ENCODE measurements around the gene RNF207. TPM values are rescaled to one million over a fixed set of nuclear protein-coding genes. Genes with fewer than 3 reads are reported as not detected.

The RNF207 gene
- total and polyA plus RNA-seq, 2 of the 8 experiments (the other 6 are each of a cell fraction or from before 2014, with no cell fraction given) = 3.9 to 5.4 TPM

DNA sequence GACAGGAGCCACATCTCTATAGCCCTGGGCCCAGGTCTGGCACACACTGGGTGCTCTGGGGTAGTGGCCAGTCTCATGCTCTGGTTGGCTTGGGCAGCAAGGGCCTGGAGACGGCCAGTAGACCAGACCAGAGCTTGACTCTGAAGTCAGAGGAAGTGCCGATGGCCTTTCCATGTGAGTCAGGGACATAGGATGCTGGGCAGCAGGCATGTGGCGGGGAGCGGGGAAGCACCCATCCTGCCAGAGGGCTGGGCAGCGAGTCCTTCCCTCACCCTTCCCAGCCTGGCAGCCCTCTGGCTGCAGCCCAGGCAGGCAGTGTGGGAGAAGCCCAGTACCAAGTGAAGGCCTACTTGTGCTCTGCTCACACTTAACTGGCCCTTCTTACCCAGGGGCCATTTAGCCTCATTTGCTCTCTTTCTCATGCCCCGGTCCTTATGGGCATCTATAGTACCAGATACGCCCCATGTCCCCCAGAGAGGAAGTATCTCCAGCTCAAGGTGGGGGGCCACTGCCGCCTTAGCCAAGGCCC lies 51.7 kb downstream of the RNF207 start (continued):
- no peak for TF ChIP-seq CHD7 (IDR thresholded peaks at IDR 0.05; ENCODE audit: insufficient replicate concordance, low read length)
- no peak for TF ChIP-seq BACH1 (IDR thresholded peaks at IDR 0.05; ENCODE audit: low read length)
